ENCODE measurements around the gene TMEM89.

Gene TMEM89

DNA sequence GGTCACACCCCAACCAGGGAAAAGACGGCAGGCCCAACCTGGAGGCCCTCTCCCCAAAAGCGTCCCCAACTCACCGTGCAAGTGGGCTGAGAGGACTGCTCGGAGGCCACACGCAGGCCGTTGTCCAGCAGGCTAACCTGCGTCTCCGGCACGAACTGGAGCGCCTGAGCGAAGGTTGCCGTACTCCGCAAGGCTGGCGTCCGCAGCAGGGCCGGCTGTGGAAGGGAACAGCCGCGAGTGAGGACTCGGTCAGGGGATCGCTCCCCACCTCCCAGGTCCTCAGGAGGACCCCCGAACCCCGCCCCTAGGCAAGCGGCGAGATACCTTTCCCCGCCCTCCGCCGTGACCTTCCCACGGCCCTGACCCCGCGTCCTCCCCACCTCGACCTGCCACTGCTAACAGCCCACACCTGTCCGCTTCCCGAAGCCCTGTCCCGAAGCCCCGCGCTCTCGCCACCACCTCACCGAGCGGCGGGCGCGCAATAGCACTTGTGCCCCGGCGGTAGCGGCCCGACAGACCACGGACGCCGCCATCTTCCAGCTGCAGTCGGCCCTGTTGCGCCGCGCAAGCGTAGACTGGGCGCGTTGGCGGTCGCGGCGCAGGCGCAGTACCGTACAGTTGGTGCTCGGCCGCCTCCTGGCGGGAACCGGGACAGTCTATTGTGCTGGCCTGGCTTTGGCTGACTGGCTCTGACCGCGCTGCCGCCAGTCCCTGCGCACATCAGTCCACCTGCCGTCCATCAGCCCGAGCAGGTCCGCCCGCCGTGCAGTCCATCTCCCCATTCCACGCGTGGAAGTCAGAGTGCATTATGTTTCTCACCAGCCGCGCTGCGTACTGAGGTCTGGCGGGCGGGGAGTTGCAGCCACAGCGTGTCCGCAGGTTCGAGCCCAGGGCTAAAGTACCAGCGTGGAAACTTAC is 12.2 kb downstream of the TMEM89 start, which contains the start of gene UQCRC1:
UQCRC1 (minus strand) TSS at position 559 of the 918 bp plus-strand sequence; CDS start at position 533, 26 bp downstream.
- H3K4me3 ChIP-seq (ENCODE audit: low read length) = peak within 1 kb of the TSS; percentile 96
- peak within 1 kb of the TSS; percentile 95 for H3K9ac ChIP-seq (ENCODE audit: low read depth, low read length)
- no peaks in the 10 kb centered on the region for H3K27me3 ChIP-seq (ENCODE audit: insufficient read depth, low read length)
- under 1% methylated on average over 86 of the region's 86 CpGs for WGBS
- peaks cover 5% of the 10 kb centered on the region; the same call in 1 of the 2 replicates for H3K4me1 ChIP-seq (ENCODE audit: insufficient read depth, low read length)
- peaks cover 37% of the 10 kb centered on the region for H3K36me3 ChIP-seq (ENCODE audit: insufficient read depth, low read length)
- H3K9me3 ChIP-seq (ENCODE audit: insufficient read depth, low read depth, low read length) = no peaks in the 10 kb centered on the region
- H3K27ac ChIP-seq (ENCODE audit: low read depth, low read length) = peak within 1 kb of the TSS; percentile 85

- H3K27ac ChIP-seq (ENCODE audit: low read depth, low read length) = no peak overlapping the region
- H3K4me3 ChIP-seq (ENCODE audit: low read length) = no peak overlapping the region
- WGBS = 95% methylated on average over 5 of the region's 5 CpGs
- H3K4me1 ChIP-seq (ENCODE audit: insufficient read depth, low read length) = peaks cover 5% of the 10 kb centered on the region; the same call in 1 of the 2 replicates
- H3K9me3 ChIP-seq (ENCODE audit: insufficient read depth, low read depth, low read length) = no peaks in the 10 kb centered on the region
- peaks cover 55% of the 10 kb centered on the region for H3K36me3 ChIP-seq (ENCODE audit: insufficient read depth, low read length)
- H3K27me3 ChIP-seq (ENCODE audit: insufficient read depth, low read length) = no peaks in the 10 kb centered on the region
- no peak overlapping the region for H3K9ac ChIP-seq (ENCODE audit: low read depth, low read length)
Observed at GRCh38 chr3:48607519-48607918, 14.1 kb downstream of the TMEM89 start.

- Histone ChIP-seq H3K9ac (ENCODE audit: low read depth, low read length) (no peak overlapping the region), H3K4me3 (ENCODE audit: low read length) (no peak overlapping the region), H3K27ac (ENCODE audit: low read depth, low read length) (no peak overlapping the region), H3K27me3 (ENCODE audit: insufficient read depth, low read length) (no peaks in the 10 kb centered on the region), H3K36me3 (ENCODE audit: insufficient read depth, low read length) (peaks cover 90% of the 10 kb centered on the region), H3K4me1 (ENCODE audit: insufficient read depth, low read length) (no peaks in the 10 kb centered on the region), H3K9me3 (ENCODE audit: insufficient read depth, low read depth, low read length) (no peaks in the 10 kb centered on the region)
- 91% methylated on average over 2 of the region's 2 CpGs for WGBS
Observed at GRCh38 chr3:48601622-48601994, 20.0 kb downstream of the TMEM89 start.

DNA sequence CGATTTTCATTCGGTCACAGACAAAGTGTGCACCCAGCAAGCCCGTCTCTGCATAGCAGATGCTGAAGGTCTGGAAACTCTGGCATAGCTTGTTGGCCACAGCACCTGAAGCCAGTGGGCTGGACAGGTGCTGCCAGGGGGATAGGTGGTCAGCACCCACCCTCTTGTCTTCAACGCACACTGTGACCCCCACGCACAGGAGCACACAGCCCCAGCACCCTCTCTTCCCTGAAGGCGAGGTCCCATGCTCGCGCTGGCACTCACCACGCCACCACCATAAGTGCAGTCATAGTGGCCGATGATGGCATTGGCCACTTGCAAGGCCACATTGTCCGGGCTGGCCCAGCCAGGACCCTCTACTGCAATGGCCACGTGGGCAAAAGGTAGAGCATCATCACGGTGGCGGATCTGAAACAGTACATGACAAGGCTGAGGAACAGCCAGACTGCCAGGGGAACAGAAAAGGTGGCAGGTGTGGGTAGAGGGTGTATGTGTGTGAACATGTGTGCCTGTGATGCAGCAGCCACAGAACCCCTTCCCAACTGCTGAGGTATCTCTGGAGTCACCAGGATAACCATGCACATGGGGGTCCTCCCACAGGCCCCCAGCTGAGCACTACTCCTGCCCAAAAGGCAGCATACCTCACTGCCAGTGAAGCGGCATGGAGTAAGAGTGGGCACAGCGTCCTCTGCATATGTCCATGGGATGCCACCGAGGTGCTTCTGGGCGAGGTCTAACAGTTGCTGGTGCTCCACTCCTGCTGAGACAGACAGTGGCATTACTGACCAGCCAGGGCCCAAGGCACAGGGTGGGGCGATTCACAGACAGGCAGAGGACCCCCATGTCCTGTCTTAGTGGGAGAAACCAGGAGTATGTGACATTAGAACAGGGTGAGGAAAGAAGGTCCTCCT is 20.6 kb downstream of the TMEM89 start:
- Histone ChIP-seq H3K9ac (ENCODE audit: low read depth, low read length) (no peak overlapping the region), H3K27ac (ENCODE audit: low read depth, low read length) (no peak overlapping the region), H3K4me1 (ENCODE audit: insufficient read depth, low read length) (peaks cover 6% of the 10 kb centered on the region), H3K9me3 (ENCODE audit: insufficient read depth, low read depth, low read length) (no peaks in the 10 kb centered on the region), H3K4me3 (ENCODE audit: low read length) (no peak overlapping the region), H3K27me3 (ENCODE audit: insufficient read depth, low read length) (no peaks in the 10 kb centered on the region), H3K36me3 (ENCODE audit: insufficient read depth, low read length) (peaks cover 83% of the 10 kb centered on the region)
- WGBS = 95% methylated on average over 19 of the region's 19 CpGs

GRCh38 chr3:48599509-48600285 is 21.9 kb downstream of the TMEM89 start:
- 91% methylated on average over 12 of the region's 12 CpGs for WGBS
- H3K4me1 ChIP-seq (ENCODE audit: insufficient read depth, low read length) = peaks cover 12% of the 10 kb centered on the region
- no peak overlapping the region for H3K9ac ChIP-seq (ENCODE audit: low read depth, low read length)
- H3K9me3 ChIP-seq (ENCODE audit: insufficient read depth, low read depth, low read length) = no peaks in the 10 kb centered on the region
- peaks cover 70% of the 10 kb centered on the region for H3K36me3 ChIP-seq (ENCODE audit: insufficient read depth, low read length)
- no peak overlapping the region for H3K4me3 ChIP-seq (ENCODE audit: low read length)
- H3K27ac ChIP-seq (ENCODE audit: low read depth, low read length) = no peak overlapping the region
- H3K27me3 ChIP-seq (ENCODE audit: insufficient read depth, low read length) = peaks cover 4% of the 10 kb centered on the region; the same call in 1 of the 2 replicates

DNA sequence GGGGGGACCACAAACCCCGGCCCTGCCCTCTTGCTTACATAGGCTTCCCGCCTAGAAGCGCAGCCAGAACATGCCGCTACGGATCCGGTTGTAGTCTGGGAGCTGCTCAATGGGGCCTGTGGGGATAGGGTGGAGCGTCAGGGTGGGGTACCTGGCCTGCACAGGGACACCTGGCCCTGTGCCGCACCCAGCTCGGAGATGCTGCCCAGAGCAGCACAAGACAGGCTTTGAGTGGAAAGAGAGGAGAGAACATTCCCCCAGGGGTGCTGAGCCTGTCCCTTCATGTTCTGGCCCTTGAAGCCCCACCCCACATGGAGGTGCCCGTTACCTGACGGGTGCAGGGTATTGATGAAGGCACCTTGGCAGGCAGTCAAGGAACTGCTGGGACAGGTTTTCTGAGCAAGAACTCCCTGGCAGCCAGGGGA is 22.5 kb downstream of the TMEM89 start:
- Histone ChIP-seq H3K9ac (ENCODE audit: low read depth, low read length) (no peak overlapping the region), H3K27ac (ENCODE audit: low read depth, low read length) (peak overlapping the region; percentile 16; the same call in 1 of the 2 replicates), H3K4me1 (ENCODE audit: insufficient read depth, low read length) (peaks cover 17% of the 10 kb centered on the region), H3K9me3 (ENCODE audit: insufficient read depth, low read depth, low read length) (no peaks in the 10 kb centered on the region), H3K36me3 (ENCODE audit: insufficient read depth, low read length) (peaks cover 64% of the 10 kb centered on the region), H3K27me3 (ENCODE audit: insufficient read depth, low read length) (peaks cover 10% of the 10 kb centered on the region; the same call in 1 of the 2 replicates), H3K4me3 (ENCODE audit: low read length) (no peak overlapping the region)
- 94% methylated on average over 11 of the region's 11 CpGs for WGBS

GRCh38 chr3:48598323-48599076 is 23.1 kb downstream of the TMEM89 start:
- 79% methylated on average over 5 of the region's 5 CpGs for WGBS
- Histone ChIP-seq H3K4me3 (ENCODE audit: low read length) (no peak overlapping the region), H3K36me3 (ENCODE audit: insufficient read depth, low read length) (peaks cover 58% of the 10 kb centered on the region), H3K27ac (ENCODE audit: low read depth, low read length) (peak overlapping the region; percentile 54), H3K9me3 (ENCODE audit: insufficient read depth, low read depth, low read length) (no peaks in the 10 kb centered on the region), H3K4me1 (ENCODE audit: insufficient read depth, low read length) (peaks cover 19% of the 10 kb centered on the region), H3K9ac (ENCODE audit: low read depth, low read length) (no peak overlapping the region), H3K27me3 (ENCODE audit: insufficient read depth, low read length) (peaks cover 16% of the 10 kb centered on the region; the same call in 1 of the 2 replicates)

- peaks cover 17% of the 10 kb centered on the region; the same call in 1 of the 2 replicates for H3K27me3 ChIP-seq (ENCODE audit: insufficient read depth, low read length)
- no peaks in the 10 kb centered on the region for H3K9me3 ChIP-seq (ENCODE audit: insufficient read depth, low read depth, low read length)
- no peak overlapping the region for H3K9ac ChIP-seq (ENCODE audit: low read depth, low read length)
- H3K36me3 ChIP-seq (ENCODE audit: insufficient read depth, low read length) = peaks cover 47% of the 10 kb centered on the region
- no peak overlapping the region for H3K27ac ChIP-seq (ENCODE audit: low read depth, low read length)
- WGBS = 95% methylated on average over 6 of the region's 6 CpGs
- H3K4me3 ChIP-seq (ENCODE audit: low read length) = no peak overlapping the region
- H3K4me1 ChIP-seq (ENCODE audit: insufficient read depth, low read length) = peaks cover 19% of the 10 kb centered on the region
Observed at GRCh38 chr3:48597408-48597800, 24.2 kb downstream of the TMEM89 start.

DNA sequence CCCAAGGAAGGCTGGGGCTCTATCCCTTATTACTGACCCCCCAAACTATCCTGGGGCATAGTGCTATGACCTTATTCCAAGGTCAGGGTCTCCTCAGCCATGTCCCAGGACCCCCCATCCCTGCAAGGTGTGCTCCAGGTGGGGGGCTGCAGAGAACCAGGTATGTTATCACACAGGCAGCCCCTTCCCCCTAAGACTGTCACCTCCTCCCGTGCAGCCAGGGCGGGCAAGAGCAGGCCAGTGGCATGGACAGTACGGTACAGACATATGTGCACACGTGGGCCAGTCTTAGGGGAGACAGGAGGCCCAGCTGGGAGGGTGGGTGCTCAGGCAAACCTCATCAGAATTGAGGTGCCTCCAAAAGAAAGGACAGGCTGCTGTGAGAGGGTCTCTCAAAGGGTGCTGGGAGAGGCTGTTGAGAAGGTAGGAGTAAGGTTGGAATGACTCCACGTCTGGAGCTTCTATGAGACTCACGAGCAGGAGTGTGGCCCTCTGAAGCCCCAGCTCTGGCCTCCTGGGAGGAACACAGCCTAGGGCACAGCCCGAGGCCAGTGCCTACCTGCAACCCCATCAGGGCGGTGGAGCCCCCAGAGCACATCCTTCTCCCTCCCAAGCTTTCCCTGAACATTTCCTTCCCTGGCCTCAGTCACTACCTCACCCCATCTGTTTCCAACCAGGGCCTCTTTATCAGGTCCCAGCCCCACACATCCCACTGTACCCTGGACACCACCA is 24.7 kb downstream of the TMEM89 start:
- Histone ChIP-seq H3K27me3 (ENCODE audit: insufficient read depth, low read length) (peaks cover 17% of the 10 kb centered on the region; the same call in 1 of the 2 replicates), H3K9me3 (ENCODE audit: insufficient read depth, low read depth, low read length) (no peaks in the 10 kb centered on the region), H3K4me1 (ENCODE audit: insufficient read depth, low read length) (peaks cover 19% of the 10 kb centered on the region), H3K4me3 (ENCODE audit: low read length) (no peak overlapping the region), H3K9ac (ENCODE audit: low read depth, low read length) (no peak overlapping the region), H3K27ac (ENCODE audit: low read depth, low read length) (peak overlapping the region; percentile 62; the same call in 1 of the 2 replicates), H3K36me3 (ENCODE audit: insufficient read depth, low read length) (peaks cover 44% of the 10 kb centered on the region)
- 91% methylated on average over 8 of the region's 8 CpGs for WGBS

Measured in HUES64 (cell line).